Measurements from ENCODE around the gene UTP4.
"Not testable (repeated sequence)": the region's sequence is repeated elsewhere in the genome, so short reads cannot be mapped to it uniquely, and the experiment has no call there.

UTP4 gene

DNA sequence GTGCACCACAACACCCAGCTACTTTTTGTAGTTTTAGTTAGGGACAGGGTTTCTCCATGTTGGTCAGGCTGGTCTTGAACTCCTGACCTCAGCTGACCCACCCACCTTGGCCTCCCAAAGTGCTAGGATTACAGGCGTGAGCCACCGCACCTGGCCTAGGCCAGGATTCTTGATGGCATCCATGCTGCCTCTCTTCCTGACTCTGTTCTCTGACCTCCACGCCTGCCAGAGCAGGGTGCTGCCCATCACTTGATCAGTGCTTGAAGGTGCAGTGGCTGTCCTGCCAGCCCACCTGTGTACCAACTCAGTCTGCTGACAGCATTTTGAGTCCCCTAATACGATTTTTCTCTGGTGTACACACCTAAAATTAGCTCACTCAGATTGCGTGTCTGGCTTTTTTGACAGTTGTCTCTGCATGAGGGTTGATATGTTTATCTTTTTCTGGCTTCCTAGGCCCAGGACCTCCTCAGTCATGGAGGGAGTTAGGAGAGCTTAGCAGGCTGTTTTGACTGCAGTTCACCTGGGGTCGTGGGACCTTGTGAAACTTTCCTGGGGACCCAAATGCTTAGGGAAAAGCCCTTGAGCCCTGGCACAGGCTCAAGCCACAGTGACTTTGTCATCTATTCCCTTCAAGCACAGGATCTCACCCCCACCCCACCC lies 21.1 kb upstream of the UTP4 start:
- no peak for DNase-seq

DNA sequence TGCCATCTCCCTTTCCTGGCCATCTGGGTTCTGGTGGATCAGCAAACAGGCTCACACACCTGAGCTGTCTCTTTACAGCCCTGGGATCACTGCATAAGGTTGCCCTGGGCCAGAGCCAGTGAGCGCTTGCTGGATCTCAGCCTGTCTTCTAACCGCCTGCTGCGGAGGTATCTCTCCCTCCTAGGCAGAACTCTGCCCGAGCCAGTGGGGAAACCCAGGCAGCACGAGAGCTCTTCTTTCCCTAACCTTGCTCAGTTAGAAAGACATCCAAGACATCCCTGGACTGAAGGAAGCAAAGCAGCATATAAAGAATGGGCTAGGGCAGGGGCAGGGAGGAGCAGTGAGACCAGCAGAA lies 20.6 kb upstream of the UTP4 start:
- no peak for DNase-seq

DNA sequence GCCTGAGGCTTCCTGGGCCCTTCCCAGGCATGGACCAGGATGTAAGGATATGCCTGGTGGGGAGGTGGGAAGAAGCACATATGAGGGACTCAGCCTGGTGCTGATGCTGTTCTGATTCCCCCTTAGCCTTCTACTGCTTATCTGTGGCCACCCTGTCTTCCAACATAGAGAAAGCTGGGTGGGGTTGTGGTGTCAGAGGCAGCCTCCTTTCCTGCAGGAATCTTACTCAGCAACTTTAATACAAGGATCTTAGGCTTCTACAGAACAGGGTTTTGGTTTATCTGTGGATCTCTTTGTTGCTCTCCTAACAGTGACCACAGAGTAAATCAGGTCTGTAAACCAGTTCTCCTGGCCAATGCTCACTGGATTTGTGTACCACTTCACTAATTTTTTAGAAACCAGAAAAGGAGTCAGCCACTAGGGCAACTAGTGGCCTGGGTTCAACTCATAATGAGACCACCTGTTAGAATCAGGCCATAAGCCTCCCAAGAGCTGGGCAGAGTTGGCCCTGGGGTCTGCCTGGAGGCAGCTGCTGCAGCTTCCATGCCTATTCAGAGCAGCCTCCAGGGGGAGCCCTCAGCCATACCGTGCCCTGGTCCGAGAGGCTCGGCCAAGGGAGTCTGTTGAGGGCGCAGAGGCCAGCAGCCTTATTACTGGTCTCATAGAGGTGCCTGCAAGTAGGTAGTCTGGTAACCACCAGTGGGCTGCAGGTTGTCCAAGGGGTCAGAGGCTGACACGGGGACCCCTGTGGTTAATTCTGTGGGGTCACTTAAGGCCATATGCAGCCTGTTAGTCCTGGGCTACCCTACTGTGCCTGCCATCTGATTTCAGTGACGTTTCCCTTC lies 19.9 kb upstream of the UTP4 start:
- peak; percentile 32 to 35 for DNase-seq

DNA sequence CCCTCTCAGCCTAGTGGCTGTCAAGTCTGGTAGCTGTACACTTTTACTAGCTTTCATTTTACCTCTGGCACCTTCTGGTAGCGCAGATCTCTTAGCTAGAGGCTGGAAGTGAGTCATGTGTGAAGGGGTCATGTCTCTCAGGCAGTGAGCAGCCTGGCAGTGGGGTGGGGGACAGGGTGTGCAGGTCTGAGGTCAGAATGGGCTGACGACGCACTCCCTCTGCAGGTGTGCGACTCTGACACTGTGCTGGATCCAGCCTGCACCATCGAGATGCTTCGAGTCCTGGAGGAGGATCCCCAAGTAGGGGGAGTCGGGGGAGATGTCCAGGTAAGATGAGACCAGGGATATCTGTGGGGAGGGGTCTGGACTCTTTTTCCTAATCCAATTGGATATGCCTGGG lies 19.2 kb upstream of the UTP4 start:
- DNase-seq: no peak

DNA sequence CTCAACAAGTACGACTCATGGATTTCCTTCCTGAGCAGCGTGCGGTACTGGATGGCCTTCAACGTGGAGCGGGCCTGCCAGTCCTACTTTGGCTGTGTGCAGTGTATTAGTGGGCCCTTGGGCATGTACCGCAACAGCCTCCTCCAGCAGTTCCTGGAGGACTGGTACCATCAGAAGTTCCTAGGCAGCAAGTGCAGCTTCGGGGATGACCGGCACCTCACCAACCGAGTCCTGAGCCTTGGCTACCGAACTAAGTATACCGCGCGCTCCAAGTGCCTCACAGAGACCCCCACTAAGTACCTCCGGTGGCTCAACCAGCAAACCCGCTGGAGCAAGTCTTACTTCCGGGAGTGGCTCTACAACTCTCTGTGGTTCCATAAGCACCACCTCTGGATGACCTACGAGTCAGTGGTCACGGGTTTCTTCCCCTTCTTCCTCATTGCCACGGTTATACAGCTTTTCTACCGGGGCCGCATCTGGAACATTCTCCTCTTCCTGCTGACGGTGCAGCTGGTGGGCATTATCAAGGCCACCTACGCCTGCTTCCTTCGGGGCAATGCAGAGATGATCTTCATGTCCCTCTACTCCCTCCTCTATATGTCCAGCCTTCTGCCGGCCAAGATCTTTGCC lies 18.0 kb upstream of the UTP4 start:
- DNase-seq: no peak

DNA sequence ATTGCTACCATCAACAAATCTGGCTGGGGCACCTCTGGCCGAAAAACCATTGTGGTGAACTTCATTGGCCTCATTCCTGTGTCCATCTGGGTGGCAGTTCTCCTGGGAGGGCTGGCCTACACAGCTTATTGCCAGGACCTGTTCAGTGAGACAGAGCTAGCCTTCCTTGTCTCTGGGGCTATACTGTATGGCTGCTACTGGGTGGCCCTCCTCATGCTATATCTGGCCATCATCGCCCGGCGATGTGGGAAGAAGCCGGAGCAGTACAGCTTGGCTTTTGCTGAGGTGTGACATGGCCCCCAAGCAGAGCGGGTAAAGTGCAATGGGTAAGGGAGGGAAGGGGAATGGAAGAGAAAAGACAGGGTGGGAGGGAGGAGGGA lies 17.5 kb upstream of the UTP4 start:
- DNase-seq: no peak

DNA sequence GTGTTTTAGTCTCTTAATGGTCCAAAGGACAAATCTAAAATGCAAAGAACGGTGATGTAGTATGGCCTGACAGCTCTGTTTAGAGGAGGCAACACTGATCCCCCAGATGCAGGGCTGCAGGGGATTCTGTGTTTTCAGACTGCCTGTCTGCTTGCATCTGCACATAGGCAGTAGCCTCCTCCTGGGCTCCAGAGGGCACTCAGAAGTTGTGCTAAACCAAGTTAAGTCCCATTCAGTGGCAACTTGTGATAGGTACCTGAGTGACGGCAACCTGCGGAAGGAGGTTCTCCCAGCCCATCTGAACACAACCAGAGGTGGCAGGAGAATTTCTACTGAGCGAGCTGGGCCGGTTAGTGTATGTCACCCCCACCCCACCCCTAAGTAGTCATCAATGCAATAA lies 17.1 kb upstream of the UTP4 start:
- DNase-seq: no peak

DNA sequence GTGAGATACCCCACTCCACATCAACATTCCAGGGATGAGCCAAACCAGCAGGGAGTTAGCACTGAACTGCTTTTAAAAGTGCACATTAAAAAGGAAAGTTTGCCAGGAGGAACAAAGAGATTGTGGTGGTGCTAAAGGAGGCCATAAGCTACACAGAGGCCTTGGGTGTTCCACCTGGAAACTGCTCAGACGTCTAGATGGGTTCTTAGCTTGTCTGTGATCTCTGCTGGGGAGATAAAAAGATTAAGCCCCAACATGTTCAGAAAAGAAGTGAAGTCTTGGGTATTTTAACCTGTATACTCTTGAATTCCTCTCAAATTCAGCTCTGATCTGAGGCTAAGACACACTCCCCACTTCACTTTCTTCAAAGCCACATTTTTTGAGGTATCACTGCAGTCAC lies 16.6 kb upstream of the UTP4 start:
- DNase-seq: no peak

DNA sequence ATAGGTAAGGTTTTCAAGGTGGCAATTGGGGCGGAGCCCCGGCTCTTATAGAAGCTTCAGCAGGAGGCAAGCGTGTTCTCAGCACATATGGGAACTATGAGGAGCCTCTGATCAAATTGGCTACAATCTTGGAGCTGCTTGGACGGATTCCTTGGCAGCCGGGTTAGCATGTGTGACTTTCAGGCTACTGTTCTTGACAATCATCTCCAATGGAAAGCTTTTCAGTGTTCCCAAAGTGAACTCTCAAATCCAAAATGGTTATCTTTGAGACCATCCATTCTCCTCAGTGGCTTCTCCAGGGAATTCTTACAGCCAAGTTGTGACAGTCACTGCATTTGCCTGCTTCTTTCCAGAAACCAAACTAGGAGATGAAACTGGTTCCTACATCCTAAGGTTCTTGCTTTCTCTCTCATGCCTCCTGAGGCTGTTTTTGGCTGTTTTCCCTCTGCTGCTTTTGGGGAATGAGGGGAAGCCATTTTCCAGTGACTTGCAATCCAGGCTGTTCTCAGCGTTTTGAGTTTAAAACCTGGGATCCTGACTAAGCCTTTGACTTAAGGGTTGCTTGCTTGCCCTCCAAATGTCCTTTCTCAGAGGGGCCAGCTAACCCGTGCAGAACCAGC lies 16.1 kb upstream of the UTP4 start:
- DNase-seq: no peak

DNA sequence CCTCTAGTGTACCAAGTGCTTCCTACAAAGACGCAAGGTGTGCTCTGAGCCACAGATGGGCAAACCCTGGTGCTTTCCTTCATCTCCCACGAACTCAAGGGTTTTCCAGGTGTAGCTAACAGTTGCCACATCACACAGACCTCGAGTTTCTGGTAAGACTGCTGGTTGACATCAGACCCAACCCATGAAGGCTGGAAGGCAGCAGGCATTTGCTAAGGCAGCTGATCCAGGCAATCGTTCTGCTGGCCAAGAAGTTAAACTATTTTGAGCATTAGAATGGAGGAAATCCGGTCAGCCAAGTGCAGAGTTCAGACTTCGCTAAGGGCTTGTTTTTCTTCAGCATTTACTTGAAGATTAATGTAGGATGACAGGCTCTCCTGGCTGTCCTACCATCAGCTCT lies 15.5 kb upstream of the UTP4 start:
- no peak for DNase-seq

DNA sequence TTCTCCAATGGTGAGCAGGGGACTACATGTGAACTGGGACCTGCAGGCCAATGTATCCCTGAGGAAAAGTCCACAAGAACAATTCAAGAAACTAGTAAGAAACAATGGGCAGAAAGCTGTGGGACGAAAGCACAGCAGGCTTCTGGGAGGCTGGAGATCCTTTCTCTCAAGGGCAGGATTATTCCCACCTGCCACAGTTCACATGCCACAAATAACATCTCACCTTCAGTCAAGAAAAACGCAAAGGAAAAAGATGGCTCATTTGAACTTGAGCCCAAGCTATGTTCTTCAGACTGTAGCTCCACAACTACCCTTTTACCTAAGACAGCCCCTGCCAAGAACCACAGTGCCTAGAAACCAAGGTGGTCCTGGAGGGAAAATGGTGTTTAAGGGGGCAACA lies 14.0 kb upstream of the UTP4 start:
- DNase-seq: no peak

DNA sequence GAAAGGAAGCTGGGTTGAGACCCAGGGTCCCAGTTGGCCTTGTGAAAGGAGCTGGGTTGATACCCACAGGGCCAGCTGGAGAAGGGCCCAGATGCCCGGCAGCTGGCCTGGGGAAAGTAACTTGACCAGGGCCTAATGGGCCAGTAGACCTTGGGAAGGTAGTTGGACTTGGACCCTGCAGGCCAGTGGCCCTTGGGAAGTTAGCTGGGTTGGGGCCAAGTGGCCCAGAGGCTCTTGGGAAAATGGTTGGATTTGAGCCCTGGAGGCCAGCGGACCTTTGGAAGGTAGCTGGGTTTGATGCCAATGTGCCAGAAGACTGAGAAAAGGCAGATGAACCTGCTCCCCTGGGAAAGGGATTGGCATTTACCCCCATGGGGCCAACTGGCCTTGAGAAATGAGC lies 13.5 kb upstream of the UTP4 start:
- DNase-seq: no peak

DNA sequence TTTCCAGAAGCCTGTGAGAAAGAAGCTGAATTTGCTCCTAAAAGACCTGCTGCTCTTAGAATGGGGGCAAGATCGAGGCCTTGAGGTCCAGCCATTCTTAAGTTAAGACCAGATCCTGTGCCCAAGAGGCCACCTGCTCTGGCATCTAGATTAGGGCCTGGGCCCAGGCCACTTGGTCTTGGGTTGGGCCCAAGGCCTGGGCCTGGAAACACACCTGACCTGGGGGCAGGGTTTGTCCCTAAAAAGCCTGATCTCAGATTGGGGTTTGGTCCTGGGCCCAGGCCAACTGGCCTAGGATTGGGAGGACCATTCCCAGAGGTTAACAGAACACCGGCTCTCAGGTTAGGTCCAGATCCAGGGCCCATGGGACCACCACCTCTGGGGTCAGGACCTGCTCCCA lies 12.9 kb upstream of the UTP4 start:
- no peak for DNase-seq

DNA sequence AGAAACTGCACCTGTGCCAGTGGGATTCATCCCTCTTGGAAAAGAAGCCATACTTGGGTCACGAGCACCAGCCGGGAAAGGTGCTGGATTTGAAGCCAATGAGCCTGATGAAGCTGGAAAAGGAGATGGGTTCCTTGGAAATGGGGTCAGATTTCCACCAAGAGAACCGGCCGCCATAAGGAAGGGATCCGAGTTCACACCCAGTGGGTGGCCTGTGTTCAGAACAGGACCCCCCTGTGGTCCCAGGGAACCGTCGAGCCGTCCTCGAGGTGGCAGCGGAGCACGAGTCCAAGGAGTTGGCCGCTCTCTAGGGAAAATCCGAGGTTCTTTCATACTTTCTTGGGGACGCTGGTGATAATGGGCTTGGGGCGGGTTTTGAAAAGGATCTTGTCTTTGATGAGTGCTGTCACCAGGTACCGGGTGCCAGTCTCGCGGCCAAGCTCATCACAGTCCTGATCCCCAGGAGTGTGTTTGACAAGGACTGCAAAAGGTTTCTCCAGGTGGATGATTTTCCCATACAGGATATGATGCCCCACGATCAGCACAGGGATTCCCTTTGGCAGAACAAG lies 12.3 kb upstream of the UTP4 start:
- DNase-seq: no peak

DNA sequence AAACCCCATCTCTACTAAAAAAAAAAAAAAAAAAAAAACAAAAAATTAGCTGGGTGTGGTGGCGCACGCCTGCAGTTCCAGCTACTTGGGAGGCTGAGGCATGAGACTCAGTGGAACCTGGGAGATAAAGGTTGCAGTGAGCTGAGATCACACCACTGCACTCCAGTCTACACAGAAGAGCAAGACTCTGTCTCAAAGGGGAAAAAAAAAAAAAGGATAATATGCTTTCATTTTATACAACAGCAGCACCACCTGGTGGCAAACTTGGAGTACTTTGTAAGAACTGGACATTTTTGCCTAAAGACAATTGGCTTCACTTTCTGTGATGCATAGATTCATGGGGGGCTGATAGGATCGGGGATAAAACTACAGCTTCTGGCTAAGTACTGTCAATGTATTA lies 8.5 kb upstream of the UTP4 start:
- DNase-seq: peak; percentile 58 to 74

DNA sequence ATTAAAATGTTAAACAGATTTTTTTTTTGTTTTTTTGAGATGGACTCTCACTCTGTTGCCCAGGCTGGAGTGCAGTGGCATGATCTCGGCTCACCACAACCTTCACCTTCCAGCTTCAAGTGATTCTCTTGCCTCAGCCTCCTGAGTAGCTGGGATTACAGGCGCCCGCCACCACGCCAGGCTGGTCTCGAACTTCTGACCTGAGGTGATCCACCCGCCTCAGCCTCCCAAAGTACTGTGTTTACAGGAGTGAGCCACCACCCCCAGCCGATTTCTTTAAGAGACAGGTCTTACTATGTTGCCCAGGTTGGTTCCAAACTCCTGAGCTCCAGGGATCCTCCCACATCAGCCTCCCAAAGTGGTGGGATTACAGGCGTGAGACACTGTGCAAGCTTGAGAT lies 8.0 kb upstream of the UTP4 start:
- DNase-seq: not testable (repeated sequence)

DNA sequence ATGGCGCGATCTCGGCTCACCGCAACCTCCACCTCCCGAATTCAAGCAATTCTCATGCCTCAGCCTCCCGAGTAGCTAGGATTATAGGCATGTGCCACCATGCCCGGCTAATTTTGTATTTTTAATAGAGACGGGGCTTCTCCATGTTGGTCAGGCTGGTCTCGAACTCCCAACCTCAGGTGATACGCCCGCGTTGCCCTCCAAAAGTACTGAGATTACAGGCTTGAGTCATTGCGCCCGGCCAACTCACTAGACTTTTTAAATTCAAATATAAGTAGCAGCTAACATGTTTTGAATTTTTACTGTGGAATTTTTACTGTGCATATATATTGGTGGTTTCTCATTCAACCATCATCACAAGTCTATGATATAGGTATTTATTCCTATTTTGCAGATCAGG lies 7.5 kb upstream of the UTP4 start:
- DNase-seq: not testable (repeated sequence)

DNA sequence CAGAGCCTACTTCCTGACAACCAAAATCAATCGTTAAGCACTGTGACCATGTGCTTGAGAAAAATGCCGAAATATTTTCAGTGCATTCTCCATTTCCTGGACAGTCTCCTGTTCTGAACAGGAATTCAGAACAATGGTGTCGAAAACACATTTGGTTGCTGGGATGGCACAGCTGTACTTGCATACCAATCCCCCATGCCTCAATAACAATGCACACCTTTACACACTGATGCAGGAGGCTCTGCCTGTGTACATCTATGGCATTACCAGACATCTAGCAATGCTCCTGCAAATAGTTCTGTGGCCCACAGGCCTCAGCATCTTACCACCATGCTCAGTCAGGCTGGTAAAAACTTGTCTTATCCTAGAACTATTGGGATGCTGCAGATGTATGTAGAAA lies 6.2 kb upstream of the UTP4 start:
- no peak for DNase-seq

DNA sequence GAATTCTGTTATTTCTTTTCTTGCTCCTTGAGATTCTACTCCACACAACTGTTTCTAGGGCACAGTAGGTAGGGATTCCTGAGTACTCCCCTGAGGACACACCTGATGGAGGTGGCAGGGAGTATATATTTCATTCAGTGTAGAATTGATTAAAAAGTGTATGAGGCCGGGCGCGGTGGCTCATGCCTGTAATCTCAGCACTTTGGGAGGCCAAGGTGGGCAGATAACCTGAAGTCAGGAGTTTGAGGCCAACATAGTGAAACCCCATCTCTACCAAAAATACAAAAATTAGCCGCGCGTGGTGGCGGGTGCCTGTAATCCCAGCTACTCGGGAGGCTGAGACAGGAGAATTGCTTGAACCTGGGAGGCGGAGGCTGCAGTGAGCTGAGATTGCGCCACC lies 5.6 kb upstream of the UTP4 start:
- DNase-seq: not testable (repeated sequence)

DNA sequence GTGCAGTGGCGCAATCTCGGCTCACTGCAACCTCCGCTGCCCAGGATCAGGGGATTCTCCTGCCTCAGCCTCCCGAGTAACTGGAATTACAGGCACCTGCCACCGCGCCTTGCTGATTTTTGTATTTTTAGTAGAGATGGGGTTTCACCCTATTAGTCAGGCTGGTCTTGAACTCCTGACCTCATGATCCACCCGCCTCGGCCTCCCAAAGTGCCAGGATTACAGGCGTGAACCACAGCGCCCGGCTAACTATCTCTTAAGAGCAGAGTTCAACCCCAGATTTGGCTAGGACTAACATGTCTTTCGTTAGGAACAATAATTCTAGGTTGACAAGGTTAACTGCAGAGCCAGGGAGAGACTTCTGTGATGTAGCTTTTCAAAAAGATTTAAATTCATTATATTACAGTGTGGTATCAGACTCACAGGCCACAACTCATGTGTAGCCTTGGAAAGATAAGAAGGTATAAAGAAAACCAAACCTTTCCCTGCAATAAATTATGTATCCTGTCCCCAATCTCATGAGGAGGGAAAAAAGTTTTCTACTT lies 4.4 kb upstream of the UTP4 start:
- DNase-seq: no peak

DNA sequence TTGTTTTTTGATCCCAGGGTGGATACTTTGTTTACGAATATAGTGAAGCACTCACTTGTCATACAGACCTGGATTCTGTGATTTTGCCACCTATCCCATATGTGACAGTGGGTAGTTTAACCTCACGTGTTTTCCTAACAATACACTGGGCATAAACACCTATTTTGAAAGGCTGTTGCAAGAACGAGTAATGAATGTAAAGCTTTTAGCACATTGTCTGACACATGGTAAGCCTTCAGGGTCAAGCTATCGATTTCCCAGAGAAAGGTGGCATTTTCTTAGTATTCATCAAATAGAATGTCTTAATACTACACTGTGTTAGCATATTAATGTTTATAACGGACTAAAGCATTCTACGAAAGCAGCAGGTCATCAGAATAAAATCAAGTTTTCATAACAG lies 2.0 kb upstream of the UTP4 start:
- DNase-seq: no peak

DNA sequence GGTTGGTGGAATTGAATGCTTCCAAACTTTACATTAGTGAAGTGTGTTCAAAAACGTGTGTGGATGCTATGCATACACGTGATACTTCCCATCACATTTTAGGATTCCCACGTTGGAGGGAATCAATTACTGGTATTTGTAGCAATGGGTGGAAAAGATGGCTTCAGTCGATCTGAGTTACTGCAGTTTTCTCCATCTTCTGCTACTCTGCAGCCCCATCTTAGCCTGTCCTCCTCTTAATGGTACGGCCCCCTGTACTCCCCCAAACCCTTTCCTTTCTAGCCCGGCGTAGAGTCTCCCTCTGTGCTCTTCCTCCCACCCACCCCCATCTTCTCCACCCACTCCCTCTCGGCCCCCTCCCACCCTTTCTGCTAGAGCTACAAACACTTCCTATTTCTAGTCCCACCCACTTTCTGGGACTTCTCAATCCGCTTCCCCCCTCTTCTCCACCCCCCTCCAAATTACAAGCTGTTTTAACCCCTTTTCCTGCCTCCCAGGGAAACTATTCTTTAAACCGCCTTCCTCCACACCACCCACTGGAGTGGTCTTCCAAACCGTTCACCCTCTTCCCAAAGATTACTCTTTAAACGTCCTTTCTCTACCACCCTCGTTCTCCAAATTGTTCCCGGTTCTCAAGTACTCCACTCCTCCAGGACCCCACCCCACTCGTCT lies 1.1 kb upstream of the UTP4 start:
- DNase-seq: peak in 1 of 2 donors; percentile 14
